Measurements from ENCODE around the gene GHRH.

GRCh38 chr20:37274851-37275524, 13.4 kb upstream of the GHRH start:
- TF ChIP-seq, protein P1, sequence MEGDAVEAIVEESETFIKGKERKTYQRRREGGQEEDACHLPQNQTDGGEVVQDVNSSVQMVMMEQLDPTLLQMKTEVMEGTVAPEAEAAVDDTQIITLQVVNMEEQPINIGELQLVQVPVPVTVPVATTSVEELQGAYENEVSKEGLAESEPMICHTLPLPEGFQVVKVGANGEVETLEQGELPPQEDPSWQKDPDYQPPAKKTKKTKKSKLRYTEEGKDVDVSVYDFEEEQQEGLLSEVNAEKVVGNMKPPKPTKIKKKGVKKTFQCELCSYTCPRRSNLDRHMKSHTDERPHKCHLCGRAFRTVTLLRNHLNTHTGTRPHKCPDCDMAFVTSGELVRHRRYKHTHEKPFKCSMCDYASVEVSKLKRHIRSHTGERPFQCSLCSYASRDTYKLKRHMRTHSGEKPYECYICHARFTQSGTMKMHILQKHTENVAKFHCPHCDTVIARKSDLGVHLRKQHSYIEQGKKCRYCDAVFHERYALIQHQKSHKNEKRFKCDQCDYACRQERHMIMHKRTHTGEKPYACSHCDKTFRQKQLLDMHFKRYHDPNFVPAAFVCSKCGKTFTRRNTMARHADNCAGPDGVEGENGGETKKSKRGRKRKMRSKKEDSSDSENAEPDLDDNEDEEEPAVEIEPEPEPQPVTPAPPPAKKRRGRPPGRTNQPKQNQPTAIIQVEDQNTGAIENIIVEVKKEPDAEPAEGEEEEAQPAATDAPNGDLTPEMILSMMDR (IDR thresholded peaks at IDR 0.05), result no peak
- TF ChIP-seq POLR2AphosphoS5 (IDR thresholded peaks at IDR 0.05), result no peak
- no peak for TF ChIP-seq POLR2A (IDR thresholded peaks at IDR 0.05; ENCODE audit: low read depth)

All from esophagus muscularis mucosa (tissue), 3 donors.